T-helper 17 cell (primary cell): ENCODE measurements around the gene AGT. TPM values are rescaled to one million over a fixed set of nuclear protein-coding genes. Genes with fewer than 3 reads are reported as not detected.
"Not testable (repeated sequence)": the region's sequence is repeated elsewhere in the genome, so short reads cannot be mapped to it uniquely, and the experiment has no call there.

Source experiments
- ATAC-seq: fragments of 150-1000 bp; cut with Tn5 transposase; 2 replicates; pipeline ENCODE4 v1.10.0; 2021; ENCODE audit warnings: mild to moderate bottlenecking, moderate library complexity
- DNase-seq, 3 donors: peaks; one replicate each; pipeline versions ENCODE4 v3.0.0 to v3.0.0-alpha.2; 2020 to 2021
- H3K9me3 ChIP-seq: one replicate; pipeline ENCODE4 v1.7.0; 2013; ENCODE audit warnings: low read length, mild to moderate bottlenecking; ENCODE audit not compliant: control insufficient read depth, poor library complexity, severe bottlenecking
- H3K27ac Mint-ChIP-seq: one replicate; pipeline ENCODE4 v1.8.0; 2022; ENCODE audit warnings: mild to moderate bottlenecking, moderate library complexity, mixed read lengths
- H3K27me3 Mint-ChIP-seq: one replicate; pipeline ENCODE4 v1.8.0; 2022; ENCODE audit warnings: mixed read lengths
- H3K36me3 Mint-ChIP-seq: one replicate; pipeline ENCODE4 v1.8.0; 2022; ENCODE audit warnings: low read depth, mixed read lengths
- H3K4me1 Mint-ChIP-seq: one replicate; pipeline ENCODE4 v1.8.0; 2022; ENCODE audit warnings: mild to moderate bottlenecking, mixed read lengths
- H3K4me3 Mint-ChIP-seq: one replicate; pipeline ENCODE4 v1.8.0; 2022; ENCODE audit warnings: mild to moderate bottlenecking, moderate library complexity, mixed read lengths
- total RNA-seq, 4 donors: library from RNA in 2 of 4; stranded (reverse) in 2 of 4; gene quantifications; one replicate each; pipeline ENCODE4 v1.2.3 and lab custom pipeline; 2022 to 2026

AGT gene
- total RNA-seq, 2 donors from 2014 or later: not detected

DNA sequence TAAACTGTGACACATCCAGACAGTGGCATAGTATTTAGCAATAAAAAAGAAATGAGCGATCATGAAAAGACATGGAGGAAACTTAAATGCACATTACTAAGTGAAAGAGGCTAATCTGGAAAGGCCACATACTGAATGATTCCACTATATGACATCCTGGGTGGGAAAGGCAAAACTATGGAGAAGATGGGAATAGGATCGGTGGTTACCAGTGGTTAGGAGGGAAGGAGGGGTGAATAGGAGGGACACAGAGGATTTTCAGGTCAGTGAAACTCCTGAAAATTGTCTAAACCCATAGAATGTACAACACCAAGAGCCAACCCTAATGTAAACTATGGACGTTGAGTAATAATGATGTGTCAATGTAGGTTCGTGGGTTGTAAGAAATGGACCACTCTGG, 13.8 kb downstream of the AGT start:
- Mint-ChIP-seq H3K4me3 (no peak overlapping the region), H3K4me1 (peaks cover 9% of the 10 kb centered on the region), H3K27me3 (peaks cover 13% of the 10 kb centered on the region), H3K27ac (no peak overlapping the region), H3K36me3 (peaks cover 2% of the 10 kb centered on the region)
- DNase-seq (no peak), ATAC-seq (no peak)
- H3K9me3 ChIP-seq: no peaks in the 10 kb centered on the region

DNA sequence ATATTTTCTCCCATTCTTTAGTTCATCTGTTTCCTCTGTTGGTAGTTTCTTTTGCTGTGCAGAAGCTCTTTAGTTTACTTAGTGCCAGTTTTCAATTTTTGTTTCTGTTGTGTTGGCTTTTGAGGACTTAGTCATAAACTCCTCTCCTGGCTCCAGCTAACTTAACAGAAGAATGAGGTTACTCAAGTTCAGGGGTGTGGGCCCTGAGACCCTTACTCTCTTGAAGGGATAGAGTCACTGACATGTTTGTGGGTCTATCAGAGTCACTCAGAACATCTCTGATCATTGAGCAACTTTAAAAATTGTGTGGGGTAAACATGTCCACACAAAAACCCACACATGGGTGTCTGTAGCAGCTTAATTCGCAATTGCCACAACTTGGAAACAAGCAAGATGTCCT, 14.2 kb downstream of the AGT start:
- no peak for DNase-seq
- no peak for ATAC-seq
- H3K9me3 ChIP-seq: no peaks in the 10 kb centered on the region
- H3K27me3 Mint-ChIP-seq: peaks cover 13% of the 10 kb centered on the region
- H3K4me1 Mint-ChIP-seq: peaks cover 9% of the 10 kb centered on the region
- no peak overlapping the region for H3K4me3 Mint-ChIP-seq
- no peak overlapping the region for H3K27ac Mint-ChIP-seq
- H3K36me3 Mint-ChIP-seq: no peaks in the 10 kb centered on the region

DNA sequence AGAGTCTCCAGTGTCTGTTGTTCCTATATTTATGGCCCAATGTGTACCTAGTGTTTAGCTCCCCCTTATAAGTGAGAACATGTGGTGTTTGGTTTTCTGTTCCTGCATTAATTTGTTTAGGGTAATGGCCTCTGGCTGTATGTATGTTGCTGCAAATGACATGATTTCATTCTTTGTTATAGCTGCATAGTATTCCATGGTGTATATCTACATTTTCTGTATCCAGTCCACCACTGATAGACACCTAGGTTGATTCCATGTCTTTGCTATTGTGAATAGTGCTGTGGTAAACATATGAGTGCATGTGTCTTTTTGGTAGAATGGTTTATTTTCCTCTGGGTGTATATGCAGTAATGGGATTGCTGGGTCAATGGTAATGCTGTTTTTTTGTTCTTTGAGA, 15.0 kb downstream of the AGT start:
- Mint-ChIP-seq H3K27me3 (peaks cover 13% of the 10 kb centered on the region), H3K4me1 (peaks cover 13% of the 10 kb centered on the region)
- not testable (repeated sequence) for H3K27ac Mint-ChIP-seq, ATAC-seq, H3K36me3 Mint-ChIP-seq, DNase-seq, H3K9me3 ChIP-seq, H3K4me3 Mint-ChIP-seq

GRCh38 chr1:230698130-230698529, 15.8 kb downstream of the AGT start:
- no peaks in the 10 kb centered on the region for H3K9me3 ChIP-seq
- Mint-ChIP-seq H3K4me1 (peaks cover 10% of the 10 kb centered on the region), H3K36me3 (peaks cover 3% of the 10 kb centered on the region), H3K27ac (no peak overlapping the region), H3K4me3 (no peak overlapping the region), H3K27me3 (peaks cover 13% of the 10 kb centered on the region)
- ATAC-seq (no peak), DNase-seq (no peak)

DNA sequence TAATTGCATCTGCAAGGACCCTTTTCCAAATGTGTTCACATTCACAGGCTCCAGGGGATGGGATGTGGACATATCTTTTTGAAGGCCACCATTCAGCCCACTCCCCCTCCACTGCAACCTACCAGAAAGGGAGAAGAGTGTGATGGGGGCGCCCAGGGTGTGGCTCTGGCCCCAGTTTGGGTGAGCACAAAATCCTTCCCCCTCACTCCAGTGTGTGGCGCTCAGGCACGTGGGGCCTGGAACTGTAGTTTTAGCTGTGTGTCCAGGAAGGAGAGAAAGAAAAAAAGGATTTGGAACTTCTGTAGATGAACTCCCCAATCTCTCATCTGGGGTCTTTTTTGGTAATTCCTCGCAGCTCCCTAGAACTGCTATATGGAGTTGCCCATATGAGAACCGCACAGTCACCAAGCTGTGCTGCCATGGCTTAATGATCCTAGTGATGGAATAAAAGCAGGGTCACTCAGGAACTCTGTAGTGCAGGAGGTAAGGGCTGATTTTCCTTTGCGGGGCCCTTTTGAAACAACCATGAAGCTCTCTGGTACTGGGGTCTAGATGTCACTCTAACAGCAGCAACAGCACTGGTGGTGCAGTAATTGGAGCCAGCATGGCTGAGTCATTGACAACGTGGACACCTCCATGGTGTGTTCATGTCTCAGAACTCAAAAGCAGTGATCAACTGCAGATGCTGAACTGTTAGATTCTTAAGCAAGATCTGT, 17.0 kb downstream of the AGT start:
- no peak for ATAC-seq
- peaks cover 13% of the 10 kb centered on the region for H3K27me3 Mint-ChIP-seq
- H3K27ac Mint-ChIP-seq: no peak overlapping the region
- peaks cover 7% of the 10 kb centered on the region for H3K36me3 Mint-ChIP-seq
- DNase-seq: no peak
- H3K4me1 Mint-ChIP-seq: peaks cover 13% of the 10 kb centered on the region
- no peak overlapping the region for H3K4me3 Mint-ChIP-seq
- H3K9me3 ChIP-seq: no peaks in the 10 kb centered on the region

GRCh38 chr1:230696218-230696617, 17.7 kb downstream of the AGT start:
- no peak for DNase-seq
- Mint-ChIP-seq H3K4me1 (peaks cover 13% of the 10 kb centered on the region), H3K27ac (no peak overlapping the region), H3K4me3 (no peak overlapping the region), H3K27me3 (peaks cover 7% of the 10 kb centered on the region), H3K36me3 (peaks cover 9% of the 10 kb centered on the region)
- H3K9me3 ChIP-seq: no peaks in the 10 kb centered on the region
- no peak for ATAC-seq

- Mint-ChIP-seq H3K27me3 (peaks cover 6% of the 10 kb centered on the region), H3K4me3 (no peak overlapping the region), H3K36me3 (peaks cover 10% of the 10 kb centered on the region), H3K4me1 (peaks cover 10% of the 10 kb centered on the region), H3K27ac (no peak overlapping the region)
- no peak for DNase-seq
- no peaks in the 10 kb centered on the region for H3K9me3 ChIP-seq
- no peak for ATAC-seq
These were observed 18.9 kb downstream of the AGT start for GRCh38 chr1:230694991-230695390.

GRCh38 chr1:230694464-230694863, 19.5 kb downstream of the AGT start:
- ATAC-seq (no peak), DNase-seq (no peak)
- Mint-ChIP-seq H3K36me3 (peaks cover 10% of the 10 kb centered on the region), H3K4me3 (no peak overlapping the region), H3K27ac (no peak overlapping the region), H3K27me3 (peaks cover under 1% of the 10 kb centered on the region), H3K4me1 (peaks cover 8% of the 10 kb centered on the region)
- no peaks in the 10 kb centered on the region for H3K9me3 ChIP-seq

DNA sequence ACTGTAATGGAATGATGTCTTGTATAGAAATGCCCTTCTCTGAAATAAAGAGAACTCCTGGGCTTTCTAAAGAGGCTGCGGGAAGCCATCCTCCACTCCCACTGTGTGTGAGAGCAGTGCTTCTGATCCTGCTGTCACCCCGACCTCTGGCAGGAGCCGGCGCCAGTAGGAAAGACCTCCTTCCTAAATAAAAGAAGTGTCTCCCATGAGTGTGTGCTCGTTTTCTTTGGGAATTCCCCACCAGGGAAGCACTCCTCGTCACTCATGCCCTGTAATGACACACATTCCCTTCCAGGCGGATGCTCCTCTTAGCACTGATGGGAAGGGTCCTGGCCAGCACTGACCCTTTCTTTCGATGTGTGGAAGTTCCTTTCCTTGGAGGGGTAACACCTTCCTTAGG, 20.1 kb downstream of the AGT start:
- peaks cover 6% of the 10 kb centered on the region for H3K4me1 Mint-ChIP-seq
- H3K36me3 Mint-ChIP-seq: peaks cover 10% of the 10 kb centered on the region
- no peak overlapping the region for H3K27ac Mint-ChIP-seq
- DNase-seq: no peak
- no peak overlapping the region for H3K4me3 Mint-ChIP-seq
- no peak for ATAC-seq
- H3K27me3 Mint-ChIP-seq: no peaks in the 10 kb centered on the region
- no peaks in the 10 kb centered on the region for H3K9me3 ChIP-seq

- H3K9me3 ChIP-seq: no peaks in the 10 kb centered on the region
- Mint-ChIP-seq H3K4me1 (peaks cover 6% of the 10 kb centered on the region), H3K27ac (no peak overlapping the region), H3K27me3 (no peaks in the 10 kb centered on the region), H3K36me3 (peaks cover 13% of the 10 kb centered on the region), H3K4me3 (no peak overlapping the region)
- DNase-seq (no peak), ATAC-seq (no peak)
These were observed 20.7 kb downstream of the AGT start for GRCh38 chr1:230693221-230693620.

- no peaks in the 10 kb centered on the region for H3K27me3 Mint-ChIP-seq
- H3K4me3 Mint-ChIP-seq: no peak overlapping the region
- no peak overlapping the region for H3K27ac Mint-ChIP-seq
- H3K36me3 Mint-ChIP-seq: peaks cover 17% of the 10 kb centered on the region
- H3K4me1 Mint-ChIP-seq: peaks cover 6% of the 10 kb centered on the region
- no peaks in the 10 kb centered on the region for H3K9me3 ChIP-seq
- ATAC-seq: no peak
- DNase-seq: no peak
These were observed 22.3 kb downstream of the AGT start for GRCh38 chr1:230691615-230692014.

- ATAC-seq (no peak), DNase-seq (no peak)
- Mint-ChIP-seq H3K27me3 (no peaks in the 10 kb centered on the region), H3K4me1 (peaks cover 6% of the 10 kb centered on the region), H3K27ac (no peak overlapping the region), H3K36me3 (peaks cover 17% of the 10 kb centered on the region), H3K4me3 (no peak overlapping the region)
- H3K9me3 ChIP-seq: no peaks in the 10 kb centered on the region
These were observed 23.8 kb downstream of the AGT start for GRCh38 chr1:230690101-230690500.

- ATAC-seq (no peak), DNase-seq (no peak)
- Mint-ChIP-seq H3K27ac (no peak overlapping the region), H3K4me1 (no peaks in the 10 kb centered on the region), H3K4me3 (no peak overlapping the region), H3K27me3 (no peaks in the 10 kb centered on the region), H3K36me3 (peaks cover 10% of the 10 kb centered on the region)
- no peaks in the 10 kb centered on the region for H3K9me3 ChIP-seq
These were observed 27.2 kb downstream of the AGT start for GRCh38 chr1:230686747-230687146.

GRCh38 chr1:230684998-230685397, 28.9 kb downstream of the AGT start:
- Mint-ChIP-seq H3K36me3 (peaks cover 7% of the 10 kb centered on the region), H3K27me3 (no peaks in the 10 kb centered on the region)

More at GRCh38 chr1:230684998-230685397, 28.9 kb downstream of the AGT start:
- DNase-seq: no peak
- H3K4me3 Mint-ChIP-seq: no peak overlapping the region
- ATAC-seq: no peak
- no peak overlapping the region for H3K27ac Mint-ChIP-seq
- H3K9me3 ChIP-seq: no peaks in the 10 kb centered on the region
- no peaks in the 10 kb centered on the region for H3K4me1 Mint-ChIP-seq
